Fibroblast of skin of right biceps (primary cell): Measurements from ENCODE around the gene SLC4A5.

Source experiments
- DNase-seq: peaks from one replicate; pipeline ENCODE4 v3.0.0-alpha.2; 2013

Gene SLC4A5

GRCh38 chr2:74343316-74343715 lies at the start of gene SLC4A5:
Gene SLC4A5 (minus strand): TSS chr2:74343416. CDS start chr2:74315023, 28,393 bp downstream.
- DNase-seq, result no peak

GRCh38 chr2:74392449-74392743 lies 49.2 kb upstream of the SLC4A5 start:
- DNase-seq, result no peak

GRCh38 chr2:74391580-74392448 lies 48.6 kb upstream of the SLC4A5 start:
- DNase-seq, result peak; percentile 87

- DNase-seq, result no peak
Observed at GRCh38 chr2:74391209-74391579, 48.0 kb upstream of the SLC4A5 start.

GRCh38 chr2:74390606-74391005 lies 47.4 kb upstream of the SLC4A5 start:
- DNase-seq, result no peak

GRCh38 chr2:74387346-74387745 lies 44.1 kb upstream of the SLC4A5 start:
- no peak for DNase-seq

GRCh38 chr2:74385396-74385795 lies 42.2 kb upstream of the SLC4A5 start:
- no peak for DNase-seq

- DNase-seq, result peak; percentile 27
Observed at GRCh38 chr2:74384051-74384450, 40.8 kb upstream of the SLC4A5 start.

- peak; percentile 28 for DNase-seq
Observed at GRCh38 chr2:74383254-74383653, 40.0 kb upstream of the SLC4A5 start.

GRCh38 chr2:74381751-74382150 lies 38.5 kb upstream of the SLC4A5 start:
- DNase-seq, result no peak

- peak; percentile 70 for DNase-seq
Observed at GRCh38 chr2:74379851-74380789, 36.9 kb upstream of the SLC4A5 start, which contains the start of gene DCTN1. Gene DCTN1 (minus strand): TSS chr2:74380311. CDS start chr2:74380037, 274 bp downstream.

GRCh38 chr2:74378007-74378406 lies 34.8 kb upstream of the SLC4A5 start:
- no peak for DNase-seq

GRCh38 chr2:74375838-74376237 lies 32.6 kb upstream of the SLC4A5 start:
- DNase-seq, result no peak

GRCh38 chr2:74374509-74375205 lies 31.4 kb upstream of the SLC4A5 start:
- DNase-seq, result peak; percentile 68

- DNase-seq, result no peak
Observed at GRCh38 chr2:74373985-74374384, 30.8 kb upstream of the SLC4A5 start.

GRCh38 chr2:74373221-74373676 lies 30.0 kb upstream of the SLC4A5 start:
- peak; percentile 16 for DNase-seq

GRCh38 chr2:74372674-74373073 lies 29.5 kb upstream of the SLC4A5 start:
- DNase-seq, result no peak

- DNase-seq, result no peak
Observed at GRCh38 chr2:74371421-74371820, 28.2 kb upstream of the SLC4A5 start.

- DNase-seq, result no peak
Observed at GRCh38 chr2:74369976-74370375, 26.8 kb upstream of the SLC4A5 start.

- no peak for DNase-seq
Observed at GRCh38 chr2:74368499-74368898, 25.3 kb upstream of the SLC4A5 start.

GRCh38 chr2:74367789-74368188 lies 24.6 kb upstream of the SLC4A5 start:
- DNase-seq, result no peak

- DNase-seq, result no peak
Observed at GRCh38 chr2:74366036-74366435, 22.8 kb upstream of the SLC4A5 start.
